Memory B cell (primary cell): Measurements from ENCODE around the gene CSNK1A1.
A peak's percentile ranks its signal among the peaks of the same experiment; 100 is the strongest.
"Not testable (repeated sequence)": the region's sequence is repeated elsewhere in the genome, so short reads cannot be mapped to it uniquely, and the experiment has no call there.

Experiments
- ATAC-seq: fragments of 150-1000 bp; cut with Tn5 transposase; 2 replicates; pipeline ENCODE4 v1.10.0; 2021; ENCODE audit warnings: low read depth, mild to moderate bottlenecking, moderate library complexity
- DNase-seq, 2 donors: peaks; one replicate each; pipeline ENCODE4 v3.0.0; 2022; ENCODE audit warnings: low spot score in 2 of 2
- H3K27ac Mint-ChIP-seq: one replicate; pipeline ENCODE4 v1.8.0; 2022; ENCODE audit warnings: mild to moderate bottlenecking, moderate library complexity, mixed read lengths
- H3K27me3 Mint-ChIP-seq: one replicate; pipeline ENCODE4 v1.8.0; 2022; ENCODE audit warnings: mixed read lengths
- H3K36me3 Mint-ChIP-seq: one replicate; pipeline ENCODE4 v1.8.0; 2022; ENCODE audit warnings: mild to moderate bottlenecking, mixed read lengths
- H3K4me1 Mint-ChIP-seq: one replicate; pipeline ENCODE4 v1.8.0; 2022; ENCODE audit warnings: mixed read lengths
- H3K4me3 Mint-ChIP-seq: one replicate; pipeline ENCODE4 v1.8.0; 2022; ENCODE audit warnings: mild to moderate bottlenecking, moderate library complexity, mixed read lengths
- H3K9me3 Mint-ChIP-seq: one replicate; pipeline ENCODE4 v1.8.0; 2022; ENCODE audit warnings: mixed read lengths

CSNK1A1 gene

GRCh38 chr5:149551227-149552037, at the start of gene CSNK1A1:
TSS of gene CSNK1A1 (minus strand) at chr5:149551439. CDS start at chr5:149550964, 475 bp downstream.
- Mint-ChIP-seq H3K36me3 (peaks cover 12% of the 10 kb centered on the region), H3K27ac (peak within 1 kb of the TSS; percentile 98), H3K4me3 (peak within 1 kb of the TSS; percentile 98), H3K27me3 (no peaks in the 10 kb centered on the region), H3K9me3 (no peaks in the 10 kb centered on the region), H3K4me1 (peaks cover 20% of the 10 kb centered on the region)
- ATAC-seq (peak; percentile 80), DNase-seq (peak; percentile 95 to 97)

GRCh38 chr5:149600932-149601331, 49.7 kb upstream of the CSNK1A1 start:
- Mint-ChIP-seq H3K27ac (no peak overlapping the region), H3K9me3 (peaks cover 1% of the 10 kb centered on the region), H3K4me3 (no peak overlapping the region), H3K27me3 (no peaks in the 10 kb centered on the region), H3K36me3 (peaks cover 3% of the 10 kb centered on the region), H3K4me1 (peaks cover 20% of the 10 kb centered on the region)
- no peak for DNase-seq
- ATAC-seq, result no peak

GRCh38 chr5:149599375-149599774, 48.1 kb upstream of the CSNK1A1 start:
- ATAC-seq, result no peak
- Mint-ChIP-seq H3K27me3 (no peaks in the 10 kb centered on the region), H3K36me3 (peaks cover 3% of the 10 kb centered on the region), H3K4me3 (no peak overlapping the region), H3K27ac (no peak overlapping the region), H3K4me1 (peaks cover 21% of the 10 kb centered on the region), H3K9me3 (peaks cover 1% of the 10 kb centered on the region)
- no peak for DNase-seq

- H3K4me1 Mint-ChIP-seq, result peaks cover 21% of the 10 kb centered on the region
- H3K4me3 Mint-ChIP-seq, result no peak overlapping the region
- no peaks in the 10 kb centered on the region for H3K27me3 Mint-ChIP-seq
- no peak for DNase-seq
- H3K9me3 Mint-ChIP-seq, result peaks cover 1% of the 10 kb centered on the region
- no peak overlapping the region for H3K27ac Mint-ChIP-seq
- no peak for ATAC-seq
- peaks cover 3% of the 10 kb centered on the region for H3K36me3 Mint-ChIP-seq
These were observed 47.7 kb upstream of the CSNK1A1 start for GRCh38 chr5:149598966-149599365.

- not testable (repeated sequence) for DNase-seq, H3K36me3 Mint-ChIP-seq, H3K27me3 Mint-ChIP-seq, H3K9me3 Mint-ChIP-seq, ATAC-seq, H3K4me3 Mint-ChIP-seq
- H3K4me1 Mint-ChIP-seq, result peaks cover 21% of the 10 kb centered on the region
- H3K27ac Mint-ChIP-seq, result peak overlapping the region; percentile 32
These were observed 47.0 kb upstream of the CSNK1A1 start for GRCh38 chr5:149598234-149598633.

GRCh38 chr5:149597618-149598017, 46.4 kb upstream of the CSNK1A1 start:
- DNase-seq (no peak), ATAC-seq (no peak)
- H3K9me3 Mint-ChIP-seq, result peaks cover 1% of the 10 kb centered on the region
- H3K36me3 Mint-ChIP-seq, result peaks cover 3% of the 10 kb centered on the region
- no peaks in the 10 kb centered on the region for H3K27me3 Mint-ChIP-seq
- no peak overlapping the region for H3K27ac Mint-ChIP-seq
- H3K4me3 Mint-ChIP-seq, result no peak overlapping the region
- peaks cover 21% of the 10 kb centered on the region for H3K4me1 Mint-ChIP-seq

- Mint-ChIP-seq H3K4me3 (peak overlapping the region; percentile 45), H3K27me3 (no peaks in the 10 kb centered on the region), H3K9me3 (peaks cover 1% of the 10 kb centered on the region), H3K4me1 (peaks cover 23% of the 10 kb centered on the region), H3K27ac (peak overlapping the region; percentile 30), H3K36me3 (peaks cover 3% of the 10 kb centered on the region)
- ATAC-seq (peak; percentile 70), DNase-seq (no peak)
These were observed 45.5 kb upstream of the CSNK1A1 start for GRCh38 chr5:149596712-149597111.

- H3K4me3 Mint-ChIP-seq, H3K27me3 Mint-ChIP-seq, H3K9me3 Mint-ChIP-seq, H3K27ac Mint-ChIP-seq, ATAC-seq, H3K36me3 Mint-ChIP-seq, DNase-seq: not testable (repeated sequence)
- peaks cover 21% of the 10 kb centered on the region for H3K4me1 Mint-ChIP-seq
These were observed 43.9 kb upstream of the CSNK1A1 start for GRCh38 chr5:149595105-149595504.

- H3K9me3 Mint-ChIP-seq, result peaks cover 1% of the 10 kb centered on the region
- H3K36me3 Mint-ChIP-seq, result peaks cover 3% of the 10 kb centered on the region
- no peak overlapping the region for H3K4me3 Mint-ChIP-seq
- H3K4me1 Mint-ChIP-seq, result peaks cover 21% of the 10 kb centered on the region
- H3K27ac Mint-ChIP-seq, result no peak overlapping the region
- no peak for DNase-seq
- no peaks in the 10 kb centered on the region for H3K27me3 Mint-ChIP-seq
- no peak for ATAC-seq
These were observed 43.1 kb upstream of the CSNK1A1 start for GRCh38 chr5:149594206-149594895.

GRCh38 chr5:149593370-149593769, 42.1 kb upstream of the CSNK1A1 start:
- DNase-seq, result no peak
- Mint-ChIP-seq H3K36me3 (peaks cover 2% of the 10 kb centered on the region), H3K9me3 (peaks cover under 1% of the 10 kb centered on the region), H3K27ac (no peak overlapping the region), H3K4me1 (peaks cover 20% of the 10 kb centered on the region), H3K4me3 (no peak overlapping the region), H3K27me3 (no peaks in the 10 kb centered on the region)
- no peak for ATAC-seq

GRCh38 chr5:149588936-149589335, 37.7 kb upstream of the CSNK1A1 start:
- Mint-ChIP-seq H3K36me3 (no peaks in the 10 kb centered on the region), H3K4me3 (no peak overlapping the region), H3K27ac (no peak overlapping the region), H3K4me1 (peaks cover 5% of the 10 kb centered on the region), H3K9me3 (no peaks in the 10 kb centered on the region), H3K27me3 (no peaks in the 10 kb centered on the region)
- ATAC-seq (no peak), DNase-seq (no peak)

- DNase-seq (no peak), ATAC-seq (no peak)
- no peaks in the 10 kb centered on the region for H3K36me3 Mint-ChIP-seq
- peaks cover 3% of the 10 kb centered on the region for H3K4me1 Mint-ChIP-seq
- peak overlapping the region; percentile 26 for H3K27ac Mint-ChIP-seq
- no peaks in the 10 kb centered on the region for H3K9me3 Mint-ChIP-seq
- no peaks in the 10 kb centered on the region for H3K27me3 Mint-ChIP-seq
- H3K4me3 Mint-ChIP-seq, result no peak overlapping the region
These were observed 35.6 kb upstream of the CSNK1A1 start for GRCh38 chr5:149586708-149587318.

GRCh38 chr5:149585910-149586309, 34.7 kb upstream of the CSNK1A1 start:
- Mint-ChIP-seq H3K4me3 (no peak overlapping the region), H3K27me3 (no peaks in the 10 kb centered on the region), H3K27ac (no peak overlapping the region), H3K36me3 (no peaks in the 10 kb centered on the region), H3K9me3 (no peaks in the 10 kb centered on the region), H3K4me1 (peaks cover 3% of the 10 kb centered on the region)
- ATAC-seq (no peak), DNase-seq (no peak)

- DNase-seq, result no peak
- H3K36me3 Mint-ChIP-seq, result no peaks in the 10 kb centered on the region
- H3K27me3 Mint-ChIP-seq, result no peaks in the 10 kb centered on the region
- H3K4me3 Mint-ChIP-seq, result no peak overlapping the region
- no peak overlapping the region for H3K27ac Mint-ChIP-seq
- no peak for ATAC-seq
- H3K9me3 Mint-ChIP-seq, result no peaks in the 10 kb centered on the region
- H3K4me1 Mint-ChIP-seq, result peaks cover 5% of the 10 kb centered on the region
These were observed 32.9 kb upstream of the CSNK1A1 start for GRCh38 chr5:149584121-149584520.
